Suppressor macrophage treated with lipopolysaccharide for 4 hours (primary cell): ENCODE data around the gene LPO.
A peak's percentile ranks its signal among the peaks of the same experiment; 100 is the strongest.

ENCODE experiments used
- DNase-seq: peaks from one replicate; pipeline ENCODE4 v3.0.0-alpha.2; 2020

Gene LPO

DNA sequence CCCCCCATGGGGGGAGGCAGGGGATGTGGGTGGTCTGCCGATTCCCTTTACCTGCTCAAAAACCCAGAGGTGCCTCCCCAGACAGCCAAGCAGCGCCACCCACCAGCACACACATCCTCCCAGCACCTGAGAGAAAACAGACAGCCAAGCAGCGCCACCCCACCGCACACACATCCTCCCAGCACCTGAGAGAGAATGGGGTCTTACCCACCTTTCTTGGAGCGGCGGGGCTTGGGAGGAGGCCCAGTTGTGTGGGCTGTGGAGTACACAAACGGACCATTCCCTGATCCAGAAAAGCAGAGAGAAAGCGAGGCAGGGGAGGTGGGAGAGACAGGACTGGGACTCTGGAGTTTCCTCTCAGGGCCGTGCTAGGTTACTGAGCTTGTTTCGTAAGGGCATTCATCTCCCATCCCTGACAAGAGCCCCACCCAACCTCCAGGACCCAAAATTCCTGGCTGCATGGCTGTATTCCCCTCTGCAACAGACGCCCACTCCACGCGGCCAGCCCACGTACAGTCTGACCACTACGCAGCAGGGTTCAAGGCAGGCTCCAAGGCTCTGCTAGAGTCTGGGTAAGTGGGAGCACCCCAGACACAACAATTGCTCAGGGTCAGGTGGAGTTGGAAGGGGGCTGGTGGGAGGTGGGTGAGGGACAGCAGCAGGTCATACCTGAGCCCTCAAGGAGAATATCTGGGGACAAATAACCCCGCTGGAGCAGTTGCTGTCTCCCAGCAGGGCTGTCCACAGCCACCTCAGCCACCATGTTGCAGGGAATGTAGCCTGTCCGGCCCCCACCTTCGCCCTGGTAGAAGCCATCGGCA lies 68.0 kb downstream of the LPO start:
- DNase-seq = no peak

DNA sequence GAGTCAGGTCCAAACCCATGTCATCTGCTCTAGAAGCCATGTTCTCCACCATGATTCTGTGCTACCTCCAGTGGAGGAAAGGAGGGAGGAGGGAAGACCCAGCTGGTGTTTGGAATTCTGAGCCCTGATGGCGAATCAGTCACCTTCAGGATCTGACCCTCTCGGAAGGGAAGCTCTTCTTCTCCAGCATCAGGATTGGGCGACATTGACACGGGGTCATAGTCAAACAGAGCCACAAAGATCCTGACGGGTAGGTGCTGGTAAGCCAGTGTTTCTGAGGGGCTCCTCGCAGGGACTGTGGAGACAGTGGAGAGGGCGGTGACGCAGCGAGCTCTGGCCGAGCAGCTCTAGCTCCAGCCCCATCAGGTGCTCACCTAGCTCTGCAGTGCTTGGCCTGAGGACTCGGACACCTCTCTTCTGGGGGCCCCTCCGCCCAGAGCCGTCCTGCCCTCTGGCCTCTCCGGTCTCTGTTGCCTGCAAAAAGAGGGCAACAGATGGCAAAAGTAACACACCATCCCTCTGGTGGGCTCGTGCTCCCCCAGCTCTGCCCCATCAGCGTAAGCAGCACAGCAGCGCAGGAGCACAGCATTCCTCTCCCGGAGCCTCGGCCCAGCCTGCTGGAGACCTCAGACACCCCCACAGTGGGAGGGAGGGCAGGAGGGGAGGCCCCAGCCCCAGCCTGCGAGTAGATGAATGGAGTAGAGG lies 69.2 kb downstream of the LPO start:
- DNase-seq = no peak

DNA sequence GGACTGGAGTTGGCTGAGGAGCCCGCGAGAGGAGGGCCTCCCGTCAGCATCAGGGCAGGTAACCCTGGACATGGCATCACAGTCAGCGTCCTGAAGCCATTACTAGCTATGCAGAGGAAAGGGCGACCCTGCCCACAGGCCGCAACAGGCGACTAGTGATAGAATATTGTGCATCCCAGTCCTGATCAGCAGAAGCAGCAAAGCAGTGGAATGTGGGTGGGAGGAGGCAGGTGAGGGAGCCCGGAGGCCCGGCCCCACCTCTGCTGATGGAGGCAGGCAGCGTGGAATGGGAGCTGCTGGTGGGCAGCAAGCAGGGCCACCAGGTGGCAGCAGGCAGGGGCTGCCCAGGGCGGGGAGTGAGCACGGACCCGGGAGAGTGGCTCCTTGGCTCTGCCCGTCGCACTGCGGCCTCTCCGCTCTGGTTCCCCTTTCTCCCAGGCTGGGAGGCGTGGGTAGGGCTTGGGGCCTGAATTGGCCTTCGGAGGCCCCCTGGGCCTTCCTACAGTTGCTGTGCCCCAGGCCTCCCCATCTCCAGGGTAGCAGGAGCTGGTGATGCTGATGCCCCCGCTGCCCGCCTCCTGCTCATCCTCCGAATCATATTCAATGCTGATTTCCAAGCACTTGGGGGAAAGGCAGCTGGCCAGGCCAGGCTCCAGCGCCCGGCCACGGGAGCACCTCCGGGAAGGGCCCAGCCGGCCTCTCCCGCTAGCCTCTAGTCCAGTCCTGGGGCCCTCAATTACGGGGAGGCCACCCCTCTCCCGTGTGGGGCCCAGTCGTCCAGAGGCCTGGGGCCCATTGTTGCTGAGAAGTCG lies 70.0 kb downstream of the LPO start:
- peak; percentile 68 for DNase-seq

- no peak for DNase-seq
Observed at GRCh38 chr17:58308985-58309917, 70.9 kb downstream of the LPO start.

DNA sequence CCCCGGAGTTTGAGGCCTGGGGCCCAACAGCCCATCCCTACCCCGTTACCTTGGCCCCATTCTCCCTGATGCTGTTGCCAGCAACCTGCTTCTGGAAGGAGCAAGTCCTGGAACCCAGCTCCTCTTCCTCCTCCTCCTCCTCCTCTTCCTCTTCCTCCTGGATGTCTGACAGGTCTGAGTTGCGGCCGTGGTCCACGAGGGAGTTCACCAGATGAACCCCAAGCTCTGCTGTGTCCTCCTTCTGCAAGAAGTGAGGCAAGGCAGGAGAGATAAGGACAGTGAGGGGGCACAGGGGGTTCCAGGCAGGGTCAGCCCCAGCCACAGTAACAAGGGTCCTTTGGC lies 71.5 kb downstream of the LPO start:
- DNase-seq = no peak

GRCh38 chr17:58310511-58311428 lies 72.4 kb downstream of the LPO start:
- DNase-seq = no peak

DNA sequence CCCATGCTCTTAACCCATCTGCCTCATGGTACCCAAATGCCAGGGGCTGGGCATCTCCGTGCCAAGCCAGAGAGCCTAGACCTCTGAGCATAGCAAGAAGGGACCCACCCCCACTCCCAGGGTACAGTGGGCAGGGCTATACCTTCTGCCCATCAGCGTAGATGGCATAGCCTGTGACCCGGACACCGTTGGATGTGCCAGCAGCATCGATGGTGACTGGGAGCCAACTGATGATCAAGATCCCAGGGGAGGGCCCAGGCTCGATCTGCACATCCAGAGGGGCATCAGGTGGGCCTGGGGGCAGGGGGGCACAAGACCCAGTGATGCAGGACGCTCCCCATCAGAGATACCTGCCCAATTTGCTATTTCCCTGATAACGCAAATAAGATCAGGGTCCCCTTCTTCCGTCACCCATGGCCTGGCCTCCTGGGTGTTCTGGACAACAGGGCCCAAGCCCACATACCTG lies 73.1 kb downstream of the LPO start:
- DNase-seq = no peak

- no peak for DNase-seq
Observed at GRCh38 chr17:58312021-58312630, 73.7 kb downstream of the LPO start.

DNA sequence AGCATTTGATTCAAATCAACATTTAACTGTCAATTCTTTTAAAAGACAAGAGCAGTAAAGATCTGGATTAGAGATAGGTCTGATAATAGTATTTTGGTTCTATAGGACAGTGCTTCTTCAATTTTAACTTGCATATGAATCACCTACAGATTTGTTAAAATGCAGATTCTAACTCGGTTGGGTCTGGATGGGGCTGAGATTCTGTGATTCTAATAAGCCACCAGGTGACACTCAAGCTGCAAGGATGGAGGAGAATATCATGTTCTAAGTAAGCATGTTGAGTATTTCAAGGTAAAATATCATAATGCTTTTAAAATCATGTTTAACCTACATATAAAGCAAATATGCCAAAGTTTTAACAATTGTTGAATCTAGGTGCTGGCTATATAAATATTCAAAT lies 74.4 kb downstream of the LPO start:
- no peak for DNase-seq

DNA sequence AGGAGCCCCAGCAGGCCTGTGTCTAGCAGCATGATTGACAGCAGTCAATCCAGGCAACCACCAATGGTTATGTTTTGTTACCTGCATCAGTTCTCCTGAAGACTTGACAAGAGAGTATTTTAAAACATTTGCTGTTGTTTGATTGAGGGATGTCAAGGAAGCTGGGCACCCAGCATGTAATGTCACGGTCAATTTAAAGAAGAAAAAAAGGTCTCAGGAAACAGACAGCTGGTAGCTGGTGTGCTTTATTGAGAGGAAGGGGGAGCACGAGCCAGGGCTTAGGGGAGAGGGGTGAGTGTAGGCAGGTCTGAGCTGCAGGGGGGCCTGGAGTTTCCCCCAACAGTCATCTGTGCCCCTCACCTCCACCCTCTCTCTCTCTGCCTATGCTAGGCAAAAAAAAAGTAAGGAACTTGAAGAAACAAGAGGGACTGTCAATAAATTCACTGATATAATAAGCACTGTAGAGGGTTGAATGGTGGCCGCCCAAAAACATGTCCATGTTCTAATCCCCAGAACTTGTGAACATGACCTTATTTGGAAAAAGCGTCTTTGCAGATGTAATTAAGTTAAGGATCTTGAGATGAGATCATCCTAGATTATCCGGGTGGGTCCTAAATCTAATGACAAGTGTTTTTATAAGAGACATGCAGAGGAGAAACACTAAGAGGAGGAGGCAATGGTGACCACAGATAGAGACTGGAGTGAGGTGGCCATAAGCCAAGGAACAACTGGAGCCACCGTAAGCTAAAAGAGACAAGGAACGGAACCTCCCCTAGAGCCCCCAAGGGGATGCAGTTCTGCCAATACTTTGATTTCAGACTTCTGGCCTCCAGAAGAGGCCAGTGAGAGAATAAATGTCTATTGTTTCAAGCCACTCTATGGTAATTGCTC lies 75.7 kb downstream of the LPO start:
- DNase-seq = no peak

DNA sequence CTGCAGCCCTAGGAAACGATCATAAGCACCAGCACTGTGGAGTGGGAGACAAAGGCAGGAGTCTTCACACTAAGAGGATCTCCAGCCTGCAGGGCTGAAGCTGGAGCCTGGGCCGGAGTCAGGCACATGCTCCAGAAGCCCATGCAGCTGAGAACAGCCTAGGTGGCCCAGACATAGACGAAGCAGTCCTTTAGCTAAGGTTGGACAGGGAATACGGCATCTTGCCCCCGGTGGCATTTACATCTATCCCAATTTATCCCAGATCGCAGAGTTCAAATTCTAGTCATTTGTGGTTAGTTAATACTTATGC lies 76.3 kb downstream of the LPO start:
- DNase-seq = no peak

DNA sequence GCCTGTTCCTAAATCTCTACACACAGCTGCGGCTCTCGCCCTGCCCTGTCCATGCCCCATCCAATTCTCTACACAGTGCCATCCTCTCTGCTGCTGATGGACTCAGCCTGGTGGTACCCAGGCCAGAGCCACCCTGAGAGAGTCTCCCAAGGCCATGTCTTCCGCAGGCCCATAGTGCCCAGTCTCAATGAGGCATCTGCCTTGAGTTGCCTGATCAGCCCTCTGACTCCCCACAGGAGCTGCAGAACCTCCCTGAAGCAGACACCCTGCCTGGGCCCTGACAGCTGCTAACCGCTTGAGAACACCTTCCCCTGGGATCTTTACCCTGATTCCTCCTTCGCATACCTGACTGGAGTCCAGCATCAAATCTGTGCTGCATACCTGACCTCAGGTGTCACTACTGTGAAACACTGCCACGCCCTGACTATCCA lies 76.9 kb downstream of the LPO start:
- DNase-seq = no peak

- no peak for DNase-seq
Observed at GRCh38 chr17:58315750-58316149, 77.4 kb downstream of the LPO start.

GRCh38 chr17:58316260-58316960 lies 78.0 kb downstream of the LPO start:
- no peak for DNase-seq

GRCh38 chr17:58317421-58318064 lies 79.2 kb downstream of the LPO start:
- peak; percentile 68 for DNase-seq

DNA sequence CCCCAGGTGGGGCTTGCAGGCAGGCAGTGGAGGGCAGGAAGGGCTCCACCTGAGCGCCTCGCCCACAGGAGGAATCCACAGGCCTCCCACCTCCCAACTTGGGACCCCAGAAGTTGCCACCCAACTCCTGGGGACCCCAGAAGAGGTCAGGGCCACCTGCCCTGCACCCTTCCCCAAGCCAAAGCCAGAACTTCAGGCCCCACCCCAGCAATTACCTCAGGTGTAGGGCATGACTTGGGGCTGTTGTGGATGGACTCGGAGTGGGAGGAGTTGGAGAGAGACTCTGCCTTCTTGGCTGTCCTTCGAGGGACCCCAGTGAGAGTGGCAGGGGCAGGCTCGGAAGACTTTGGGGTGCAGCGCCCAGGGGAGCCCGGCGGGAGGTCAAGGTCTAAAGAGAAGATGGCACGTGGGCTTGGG lies 79.7 kb downstream of the LPO start:
- no peak for DNase-seq
